GM19351 (cell line): ENCODE results near the gene OR10J1.
"Not testable (repeated sequence)": the region's sequence is repeated elsewhere in the genome, so short reads cannot be mapped to it uniquely, and the experiment has no call there.

Experiments used
- ATAC-seq: cut with Tn5 transposase; IDR thresholded peaks from one replicate; pipeline ENCODE4 v1.9.1; 2021; ENCODE audit warnings: mild to moderate bottlenecking, moderate library complexity; ENCODE audit not compliant: unreplicated experiment

OR10J1 gene

DNA sequence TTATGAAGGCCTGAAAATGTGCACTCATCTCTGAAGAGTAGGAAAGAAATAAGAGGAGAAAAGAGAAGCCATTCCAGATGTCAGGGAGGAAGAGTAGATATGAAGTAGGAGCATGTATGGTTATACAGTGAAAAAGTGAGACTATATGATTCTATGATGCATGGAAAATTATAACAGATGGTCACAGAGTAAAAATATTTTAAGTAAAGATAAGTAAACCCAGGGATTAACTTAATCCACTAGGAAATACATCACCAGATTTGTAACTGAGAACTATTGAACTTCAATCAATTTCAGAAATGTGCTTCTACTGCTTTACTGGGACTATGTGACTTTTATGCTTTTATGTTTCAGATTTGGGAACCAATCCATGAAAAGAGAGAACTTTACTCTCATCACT lies at the start of gene OR10J1:
Gene OR10J1, plus strand, starts transcription at position 301 of the 400 bp plus-strand sequence. Its CDS starts 70 bp downstream, at position 371.
- no peak for ATAC-seq

- no peak for ATAC-seq
Observed at GRCh38 chr1:159406821-159407220, 32.7 kb upstream of the OR10J1 start.

DNA sequence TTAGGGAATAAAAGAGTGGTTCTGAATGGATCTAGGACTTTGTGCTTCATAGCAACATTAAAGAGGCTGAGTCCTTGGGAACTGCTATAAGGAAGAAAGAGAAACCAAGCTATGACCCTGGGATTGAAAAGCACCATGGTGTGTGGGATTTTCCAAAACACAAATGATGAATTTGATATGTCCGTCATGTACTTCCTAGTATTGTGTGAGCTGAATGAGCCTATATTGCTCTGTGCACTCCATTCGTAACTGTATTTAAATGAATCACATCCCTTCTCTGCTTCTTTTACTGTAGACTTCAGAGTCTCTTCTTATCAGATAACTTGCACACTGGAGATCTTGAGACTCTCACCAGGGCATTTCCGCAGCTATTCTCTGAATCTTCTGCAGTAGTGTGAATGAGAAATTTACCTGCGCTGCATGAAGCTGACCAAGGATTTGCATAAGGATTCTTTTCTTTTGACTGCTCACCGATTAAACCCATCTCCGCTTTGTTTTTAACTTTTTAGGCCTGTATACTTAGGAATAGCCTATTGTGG lies 30.6 kb upstream of the OR10J1 start:
- no peak for ATAC-seq

- no peak for ATAC-seq
Observed at GRCh38 chr1:159421821-159422220, 17.7 kb upstream of the OR10J1 start.

DNA sequence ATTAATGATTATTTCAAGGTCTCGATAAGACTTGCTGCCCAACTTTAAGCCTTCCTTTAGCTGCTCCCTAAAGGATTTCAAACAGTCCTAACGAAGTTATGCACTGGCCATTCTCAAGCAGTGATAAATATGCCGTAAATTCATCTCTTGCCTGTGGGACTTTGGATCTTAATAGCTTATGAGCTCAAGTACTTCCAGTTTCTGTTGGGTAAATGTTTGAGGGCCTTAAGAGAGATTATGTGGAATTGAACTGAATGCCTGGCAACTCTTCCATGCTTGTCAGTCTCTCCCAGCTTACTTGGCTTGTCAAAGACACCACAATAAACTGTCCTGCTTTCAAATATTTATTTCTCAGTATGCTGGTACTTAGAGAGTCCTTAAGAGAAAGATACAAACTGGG lies 11.0 kb upstream of the OR10J1 start:
- ATAC-seq = no peak

DNA sequence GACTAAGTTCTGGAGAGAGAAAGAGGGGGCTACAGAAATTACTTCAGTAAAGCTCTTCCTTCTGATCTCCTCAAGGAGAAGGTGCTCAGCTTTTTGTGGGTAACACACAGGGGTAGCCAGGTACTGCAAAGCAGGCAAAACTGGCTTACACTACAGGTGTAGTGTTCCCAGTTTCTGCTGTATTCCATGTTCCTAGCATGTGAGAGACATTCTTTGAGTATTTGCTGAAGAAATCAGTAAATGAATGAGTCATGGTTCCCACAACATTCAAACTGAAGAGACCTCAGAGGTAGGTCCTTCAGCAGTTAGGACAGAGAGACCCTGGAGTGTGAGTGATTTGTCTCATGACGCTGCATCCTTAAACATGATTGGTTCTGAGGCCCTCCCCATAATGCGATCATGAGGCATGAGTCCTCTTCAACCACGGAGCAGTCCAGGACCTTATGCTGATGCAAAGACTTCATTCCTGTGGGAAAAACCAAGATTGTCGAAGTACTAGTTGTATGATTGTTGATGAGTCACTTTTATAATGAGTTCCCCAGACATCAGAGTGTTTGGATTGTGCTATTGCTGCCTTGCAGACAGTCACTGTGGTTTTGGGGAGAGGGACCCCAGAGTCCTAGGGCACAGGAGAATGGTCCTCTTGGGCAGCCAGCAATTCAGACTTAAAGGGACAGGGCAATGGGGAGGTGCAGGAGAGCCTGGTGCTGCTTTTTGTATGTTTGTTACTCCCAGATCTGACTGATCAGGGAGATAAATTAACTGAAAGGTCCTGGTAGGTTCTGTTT lies 10.3 kb upstream of the OR10J1 start:
- ATAC-seq = no peak

GRCh38 chr1:159430985-159431384 lies 8.5 kb upstream of the OR10J1 start:
- no peak for ATAC-seq

- no peak for ATAC-seq
Observed at GRCh38 chr1:159431904-159432303, 7.6 kb upstream of the OR10J1 start, which contains the start of gene OR10J4. OR10J4 (plus strand) TSS chr1:159432204.

- ATAC-seq = no peak
Observed at GRCh38 chr1:159436469-159436868, 3.1 kb upstream of the OR10J1 start.

GRCh38 chr1:159441360-159441759 lies 1.8 kb downstream of the OR10J1 start:
- no peak for ATAC-seq

DNA sequence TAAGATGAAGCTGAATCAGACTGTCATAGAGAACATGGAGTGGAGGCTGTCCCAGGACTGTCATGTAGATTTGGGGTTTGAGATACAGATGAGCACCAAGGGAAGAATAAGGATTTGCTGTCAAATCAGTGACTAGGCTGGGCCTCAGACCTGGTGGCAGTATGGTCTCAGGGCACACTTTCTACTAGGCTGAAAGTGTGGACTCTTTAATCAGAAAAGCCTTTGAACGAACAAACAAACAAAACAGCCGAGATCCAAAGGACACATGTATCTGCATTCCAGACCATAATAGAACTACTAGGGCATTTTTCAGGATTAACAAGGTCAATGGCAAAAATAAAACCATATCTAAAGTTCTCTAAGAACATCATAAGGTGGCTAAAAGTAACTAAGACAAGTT lies 2.9 kb downstream of the OR10J1 start:
- ATAC-seq = no peak

DNA sequence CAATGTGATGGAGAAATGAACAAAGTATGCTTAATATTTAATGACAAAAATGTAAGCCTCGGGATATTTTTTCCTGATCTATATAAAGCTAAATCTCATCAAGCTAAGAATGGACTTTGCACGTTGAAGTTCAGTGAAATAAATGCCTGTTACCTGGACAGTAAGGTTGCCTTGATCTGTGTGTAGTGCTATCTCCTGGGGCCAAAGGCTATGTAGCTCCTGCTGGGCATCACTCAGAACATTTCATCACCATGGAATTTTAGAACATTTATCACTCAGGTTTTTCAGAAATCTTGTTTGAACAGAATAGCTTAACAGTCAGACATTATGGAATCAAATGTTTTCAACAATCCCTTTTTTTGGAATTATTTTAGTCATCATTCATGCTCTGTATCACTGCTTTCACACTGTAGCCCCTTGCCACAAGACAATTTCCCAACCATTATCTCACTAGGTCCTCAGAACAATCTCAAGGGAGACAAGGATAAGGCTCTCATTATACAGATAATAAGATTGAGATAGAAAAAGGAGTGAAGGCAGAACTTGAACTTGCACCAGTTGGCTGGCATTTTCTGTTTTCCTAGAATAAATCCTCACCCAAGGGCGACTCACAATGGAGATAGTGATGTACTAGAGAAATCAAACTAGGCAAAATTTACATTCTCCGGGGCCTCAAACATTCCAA lies 3.7 kb downstream of the OR10J1 start:
- no peak for ATAC-seq

DNA sequence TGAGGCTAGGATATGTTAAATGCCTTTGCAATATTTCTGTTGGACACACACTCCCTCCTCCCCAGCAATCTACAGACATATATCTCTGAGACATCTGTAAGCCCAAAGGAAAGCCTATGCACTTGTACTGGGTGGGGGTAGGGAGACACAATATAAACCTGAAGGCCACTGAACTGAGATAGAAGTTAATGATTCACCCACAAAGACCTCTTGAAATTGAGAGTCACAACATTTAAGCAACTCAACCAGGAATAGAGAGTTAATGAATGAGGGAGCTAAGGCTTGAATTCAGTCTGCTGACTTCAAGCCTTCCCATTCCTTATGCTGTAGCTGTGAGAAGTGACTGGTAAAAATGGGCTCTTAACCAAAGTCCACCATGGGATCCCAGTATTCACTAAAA lies 5.0 kb downstream of the OR10J1 start:
- ATAC-seq = no peak

DNA sequence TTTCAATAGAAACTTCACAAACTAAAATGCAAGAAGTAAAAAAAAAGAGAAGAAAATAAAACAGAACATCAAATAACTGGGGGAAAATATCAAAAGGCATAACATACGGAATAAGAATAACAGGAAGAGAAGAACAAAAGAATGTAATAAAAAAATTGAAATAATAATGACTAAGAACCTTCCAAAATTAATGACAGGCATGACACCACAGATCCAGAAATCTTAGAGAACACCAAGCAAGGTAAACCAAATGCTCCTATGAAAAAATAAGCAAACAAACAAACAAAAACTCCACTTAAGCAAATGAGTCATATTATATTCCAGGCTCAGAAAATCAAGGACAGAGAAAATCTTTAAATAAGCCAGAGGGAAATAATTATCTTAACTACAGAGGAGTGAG lies 8.7 kb downstream of the OR10J1 start:
- ATAC-seq = no peak

DNA sequence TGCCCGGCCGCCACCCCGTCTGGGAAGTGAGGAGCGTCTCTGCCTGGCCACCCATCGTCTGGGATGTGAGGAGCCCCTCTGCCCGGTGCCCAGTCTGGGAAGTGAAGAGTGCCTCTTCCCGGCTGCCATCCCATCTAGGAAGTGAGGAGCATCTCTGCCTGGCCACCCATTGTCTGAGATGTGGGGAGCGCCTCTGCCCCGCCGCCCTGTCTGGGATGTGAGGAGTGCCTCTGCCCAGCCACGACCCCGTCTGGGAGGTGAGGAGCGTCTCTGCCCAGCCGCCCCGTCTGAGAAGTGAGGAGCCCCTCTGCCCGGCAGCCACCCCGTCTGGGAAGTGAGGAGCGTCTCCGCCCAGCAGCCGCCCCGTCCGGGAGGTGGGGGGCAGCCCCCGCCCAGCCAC lies 10.1 kb downstream of the OR10J1 start:
- not testable (repeated sequence) for ATAC-seq

- ATAC-seq = no peak
Observed at GRCh38 chr1:159459551-159459950, 20.0 kb downstream of the OR10J1 start.

DNA sequence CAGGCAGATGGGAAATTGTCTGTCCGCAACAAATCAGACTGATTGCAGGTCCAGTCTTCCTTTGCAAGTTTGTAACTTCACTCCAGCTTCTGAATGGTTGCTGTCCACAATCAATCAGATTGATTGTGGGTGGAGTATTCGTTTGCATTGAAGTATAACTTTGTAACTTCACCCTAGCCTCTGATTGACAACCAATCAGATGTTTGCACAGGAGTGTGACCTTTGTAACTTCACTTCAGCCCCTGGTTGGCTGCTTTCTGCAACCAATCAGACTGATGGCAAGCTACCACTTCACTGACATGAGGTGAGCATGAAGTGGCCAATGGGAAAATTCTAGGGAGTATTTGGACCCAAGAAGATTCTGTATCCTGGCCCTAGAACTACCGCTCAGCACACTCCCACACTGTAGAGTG lies 25.7 kb downstream of the OR10J1 start:
- no peak for ATAC-seq

- ATAC-seq = no peak
Observed at GRCh38 chr1:159468321-159468720, 28.8 kb downstream of the OR10J1 start.

- ATAC-seq = no peak
Observed at GRCh38 chr1:159469921-159470533, 30.5 kb downstream of the OR10J1 start.

DNA sequence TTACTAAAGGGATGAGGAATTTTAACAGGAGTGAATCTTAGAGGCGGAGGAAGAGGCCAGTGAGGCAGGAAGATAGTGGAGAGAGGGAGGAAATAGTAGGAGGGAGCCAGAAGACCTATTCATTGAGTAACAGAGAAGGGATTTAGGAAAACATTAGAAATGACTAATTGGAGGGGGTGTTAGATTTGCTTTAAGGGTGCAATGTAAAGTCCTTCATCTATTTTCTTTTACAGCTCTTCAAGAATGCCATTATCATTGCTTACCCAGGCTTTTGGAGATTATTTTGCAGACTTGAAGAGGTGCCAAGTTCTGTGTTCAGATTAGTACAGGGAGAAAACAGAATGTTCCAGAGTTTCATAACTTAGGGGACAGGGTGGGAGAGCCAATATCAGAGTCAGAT lies 33.8 kb downstream of the OR10J1 start:
- ATAC-seq = no peak

GRCh38 chr1:159474926-159475325 lies 35.4 kb downstream of the OR10J1 start:
- ATAC-seq = no peak

- no peak for ATAC-seq
Observed at GRCh38 chr1:159483501-159483900, 44.0 kb downstream of the OR10J1 start.
